Ramos (cell line): ENCODE measurements around the gene CNFN.

Experiments used
- in situ Hi-C: fragments of 300-500 bp; cut with MboI; formaldehyde crosslinking; loops from one replicate; pipeline ENCODE4 v1.14.3; 2022; ENCODE audit warnings: low sequenced_read_pairs; ENCODE audit not compliant: unreplicated experiment

Gene CNFN

GRCh38 chr19:42410371-42410770, 20.3 kb upstream of the CNFN start:
- in situ Hi-C loops: no loop called here

GRCh38 chr19:42409477-42409876, 19.4 kb upstream of the CNFN start:
- in situ Hi-C loops: no loop called here

- in situ Hi-C loops: no loop called here
Measured at GRCh38 chr19:42407816-42408175, 17.7 kb upstream of the CNFN start.

- in situ Hi-C loops: no loop called here
Measured at GRCh38 chr19:42407085-42407815, 17.2 kb upstream of the CNFN start.

DNA sequence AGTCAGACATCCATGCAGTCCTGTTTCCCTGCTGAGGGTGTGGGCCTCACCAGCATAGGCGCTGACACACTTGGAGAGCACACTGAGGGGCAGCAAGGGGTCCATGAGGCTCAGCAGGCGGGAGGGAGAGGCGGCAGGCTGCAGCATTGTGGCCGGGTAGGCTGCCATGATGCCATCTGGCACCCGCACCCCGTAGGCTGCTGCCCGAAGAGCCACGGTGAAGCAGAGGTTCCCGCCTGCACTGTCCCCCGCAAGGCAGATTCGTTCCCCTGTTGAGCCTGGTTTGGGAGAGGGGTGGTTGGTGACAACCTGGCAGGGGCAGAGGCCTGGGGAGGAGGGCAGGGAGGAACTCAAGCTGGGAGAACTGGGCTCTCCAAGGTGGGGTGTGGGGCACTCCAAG, 16.0 kb upstream of the CNFN start:
- in situ Hi-C loops: no loop called here

DNA sequence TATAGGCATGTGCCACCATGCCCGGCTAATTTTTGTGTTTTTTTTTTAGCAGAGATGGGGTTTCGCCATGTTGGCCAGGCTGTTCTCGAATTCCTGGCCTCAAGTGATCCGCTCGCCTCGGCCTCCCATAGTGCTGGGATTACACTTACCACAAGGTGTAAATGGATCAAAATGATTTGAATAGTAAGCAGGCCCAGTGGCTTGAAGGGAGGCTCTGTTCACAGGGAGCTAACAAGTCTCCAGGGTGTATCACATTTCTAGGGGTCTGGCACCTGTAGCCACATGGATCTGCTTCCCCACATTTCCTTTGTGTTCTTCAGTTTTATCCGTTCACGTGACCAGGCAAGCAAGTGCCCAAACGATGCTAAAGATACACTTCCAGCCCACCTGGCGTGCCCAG, 13.5 kb upstream of the CNFN start:
- in situ Hi-C loops: no loop called here

DNA sequence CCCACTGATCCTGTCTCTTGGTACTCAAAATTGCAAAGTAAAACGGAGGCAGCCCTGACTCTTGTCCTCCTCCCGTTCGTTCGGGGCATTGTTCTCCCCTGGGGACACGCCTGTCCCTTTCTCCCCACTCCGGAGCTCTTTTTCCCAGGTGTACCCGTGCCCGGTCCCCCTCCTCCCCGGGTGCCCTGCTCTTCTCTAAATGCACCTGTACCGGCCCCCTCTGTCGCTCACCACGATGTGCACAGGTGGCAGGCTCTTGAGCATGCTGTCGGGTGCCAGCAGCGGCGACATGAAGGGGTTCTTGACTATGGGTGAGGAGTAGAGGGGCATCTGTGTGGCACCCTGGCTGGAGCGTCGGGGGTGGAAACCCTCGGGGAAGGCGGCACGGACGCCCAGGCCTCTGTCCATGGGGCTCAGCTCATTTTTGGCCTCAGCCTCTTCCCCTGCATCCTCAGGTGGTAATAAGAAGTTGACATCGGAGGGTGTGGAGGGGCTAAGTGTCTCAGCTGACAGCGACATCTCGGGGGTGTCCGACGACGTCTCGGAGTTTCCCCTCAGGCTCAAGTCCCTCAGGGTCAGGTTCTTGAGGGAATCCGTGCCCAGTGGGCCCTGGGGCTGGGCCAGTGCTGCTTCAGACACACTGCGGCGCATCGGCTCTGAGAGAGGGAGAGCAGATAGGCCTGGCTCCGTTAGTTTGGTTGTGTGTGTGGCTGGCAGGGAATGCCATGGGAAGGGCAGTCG, 12.4 kb upstream of the CNFN start:
- in situ Hi-C loops: no loop called here

DNA sequence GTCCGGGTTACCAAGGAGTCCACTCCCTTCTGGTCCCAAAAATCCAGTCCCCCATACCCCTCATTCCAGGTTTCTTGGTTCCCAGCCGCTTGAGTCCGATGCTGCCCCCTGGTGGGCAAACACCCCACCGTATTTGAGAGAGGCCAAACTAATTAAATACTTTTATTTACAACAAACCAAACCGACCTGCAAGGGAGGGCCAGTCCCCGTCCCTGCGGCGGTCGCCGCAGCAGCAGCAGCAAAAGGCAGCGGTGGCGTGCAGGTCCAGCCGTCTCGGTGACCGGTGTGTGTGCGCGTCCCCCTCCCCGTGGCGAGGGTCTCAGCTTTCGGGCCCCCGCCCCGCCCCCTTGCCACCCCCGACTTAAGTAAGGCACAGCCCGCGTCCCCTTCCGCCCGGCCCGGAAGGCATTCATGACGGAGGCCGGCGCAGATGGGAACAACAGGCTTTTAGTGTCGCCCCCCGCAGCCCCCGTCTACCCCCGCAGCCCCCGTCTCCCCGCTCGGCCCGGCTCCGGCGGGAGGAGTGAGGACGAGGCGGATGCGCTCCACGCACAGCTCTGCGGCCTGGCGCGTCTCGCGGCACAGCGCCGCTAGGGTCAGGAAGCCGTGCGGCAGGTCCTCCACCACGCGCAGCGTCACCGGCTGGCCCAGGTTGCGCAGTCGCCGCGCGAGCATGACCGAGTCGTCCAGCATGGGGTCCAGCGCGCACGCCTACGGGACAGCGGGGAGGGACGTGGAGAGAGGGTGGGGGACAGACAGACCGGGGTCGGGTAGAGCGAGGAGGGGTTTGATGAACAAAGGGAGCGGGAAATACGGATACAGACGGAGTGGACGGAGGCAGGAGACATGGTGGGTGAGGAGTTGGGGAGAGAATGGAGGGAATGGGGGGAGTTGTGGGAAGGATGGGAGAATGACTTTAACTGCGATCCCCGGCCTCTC, 11.5 kb upstream of the CNFN start:
- in situ Hi-C loops: no loop called here

DNA sequence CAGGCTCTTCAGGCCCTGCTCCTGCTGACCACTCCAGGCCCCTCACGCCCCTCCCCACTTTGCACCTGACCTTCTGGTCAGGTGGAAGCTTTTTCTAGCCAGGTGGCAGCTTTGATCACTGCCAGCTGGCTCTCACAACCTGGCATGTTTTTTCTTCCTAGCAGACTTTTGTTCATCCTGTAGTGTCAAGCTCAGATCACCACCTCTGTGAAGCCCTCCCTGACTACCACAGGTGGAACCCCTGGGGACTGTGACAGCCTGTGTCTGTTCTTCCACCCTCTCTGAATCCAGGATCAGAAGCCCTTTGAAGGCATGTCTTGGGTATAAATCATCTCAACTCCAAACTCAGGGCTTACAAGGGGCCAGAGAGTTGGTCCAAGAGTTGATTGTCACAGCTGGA, 10.3 kb upstream of the CNFN start:
- in situ Hi-C loops: no loop called here

DNA sequence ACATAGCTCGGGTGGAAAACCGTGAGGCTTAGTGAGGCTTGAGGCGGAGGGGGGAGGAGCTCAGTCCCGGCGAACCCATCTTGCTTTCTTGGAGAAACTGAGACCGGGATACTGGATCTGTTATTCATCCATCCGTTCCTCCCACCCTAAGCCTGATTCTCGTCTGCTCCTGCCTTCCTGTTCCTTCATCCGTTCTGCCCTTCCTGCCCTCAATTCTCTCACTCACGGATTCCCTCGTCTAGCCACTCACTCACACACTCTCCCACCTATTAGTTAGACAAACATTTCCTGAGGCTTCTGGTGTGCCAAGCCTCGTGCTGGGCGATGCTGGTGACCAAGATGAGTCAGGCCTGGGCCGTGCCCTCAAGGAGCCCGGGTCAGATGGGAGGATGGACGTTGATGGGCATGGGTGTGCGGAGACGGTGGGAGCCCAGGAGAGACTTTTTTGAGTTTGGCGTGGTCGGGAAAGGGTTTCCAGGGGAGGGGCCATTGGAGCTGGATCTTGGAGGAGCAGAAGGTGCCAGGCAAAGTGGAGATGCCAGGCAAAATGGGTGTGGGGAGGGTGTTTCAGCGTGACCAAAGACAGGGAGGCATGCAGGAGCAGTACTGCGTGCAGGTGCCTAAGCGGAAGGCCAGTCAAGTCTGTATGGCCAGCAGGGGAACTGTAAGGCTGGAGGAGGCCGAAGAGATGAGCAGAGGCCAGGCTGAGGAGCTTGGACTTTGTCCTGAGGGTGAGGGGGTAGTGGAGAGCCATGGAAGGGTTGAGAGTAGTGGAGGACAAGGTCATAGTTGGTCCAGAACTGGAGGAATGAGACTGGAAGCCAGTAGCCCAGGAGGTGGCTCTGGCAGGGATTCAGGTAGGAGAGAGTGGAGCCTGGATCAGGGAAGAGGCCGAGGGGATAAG, 7.4 kb upstream of the CNFN start:
- in situ Hi-C loops: no loop called here

GRCh38 chr19:42396381-42397262, 6.5 kb upstream of the CNFN start:
- in situ Hi-C loops: no loop called here

- in situ Hi-C loops: no loop called here
Measured at GRCh38 chr19:42394751-42395150, 4.7 kb upstream of the CNFN start.

DNA sequence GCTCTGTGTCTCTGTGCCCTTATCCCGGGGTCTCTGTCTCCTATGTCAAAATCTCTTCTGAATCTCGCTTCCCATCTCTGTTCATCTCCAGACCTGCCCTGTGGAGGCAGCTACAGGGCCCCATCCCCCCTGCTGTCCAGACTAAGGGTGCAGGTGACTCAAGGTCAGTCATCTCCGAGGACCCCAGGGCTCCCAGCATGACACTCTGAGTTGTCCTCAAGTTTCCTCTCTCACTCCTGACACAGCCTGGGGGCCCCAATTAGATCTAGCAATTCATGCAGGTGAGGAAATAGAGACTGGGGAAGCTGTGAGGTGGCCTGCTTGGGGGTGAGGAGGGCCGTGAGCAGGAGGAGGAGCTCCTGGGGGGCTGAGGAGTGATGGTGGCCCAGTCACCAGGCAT, 2.1 kb upstream of the CNFN start:
- in situ Hi-C loops: no loop called here

GRCh38 chr19:42388851-42389489, 1.1 kb downstream of the CNFN start:
- in situ Hi-C loops: no loop called here

DNA sequence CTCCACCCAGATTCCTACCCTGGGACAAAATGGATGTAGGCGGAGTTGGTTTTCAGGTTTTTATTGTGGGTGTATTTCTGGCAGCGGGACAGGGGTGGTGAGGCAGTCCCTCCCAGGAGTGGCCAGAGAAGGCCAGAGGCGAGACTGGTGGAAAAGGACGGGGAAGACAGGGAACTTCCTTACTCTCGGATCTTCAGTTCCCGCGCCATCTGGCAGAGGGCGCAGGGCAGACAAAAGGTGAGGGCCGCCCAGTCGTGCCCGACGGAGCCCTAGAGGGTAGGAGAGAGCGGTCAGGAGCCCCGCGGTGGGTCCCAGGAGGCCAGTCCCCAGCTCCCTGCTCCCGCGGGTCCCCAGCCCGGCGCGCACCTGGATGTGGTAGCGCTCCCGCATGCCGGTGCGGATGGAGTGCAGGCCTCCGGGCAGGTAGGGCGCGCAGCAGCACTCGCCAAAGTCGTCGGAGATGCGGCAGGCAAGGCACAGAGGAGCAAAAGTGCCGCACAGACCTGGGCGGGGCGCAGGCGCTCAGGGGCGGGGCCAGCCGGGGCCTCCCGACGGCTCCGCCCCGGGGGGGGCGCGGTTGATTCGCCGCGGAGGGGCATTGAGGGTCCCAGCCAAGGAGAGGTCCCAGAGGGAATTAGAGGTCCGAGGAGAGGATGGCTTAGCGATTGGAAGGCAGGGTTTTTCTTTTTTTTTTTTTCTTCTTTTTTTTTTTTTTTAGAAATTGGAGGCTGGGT, 3.0 kb downstream of the CNFN start:
- in situ Hi-C loops: no loop called here

DNA sequence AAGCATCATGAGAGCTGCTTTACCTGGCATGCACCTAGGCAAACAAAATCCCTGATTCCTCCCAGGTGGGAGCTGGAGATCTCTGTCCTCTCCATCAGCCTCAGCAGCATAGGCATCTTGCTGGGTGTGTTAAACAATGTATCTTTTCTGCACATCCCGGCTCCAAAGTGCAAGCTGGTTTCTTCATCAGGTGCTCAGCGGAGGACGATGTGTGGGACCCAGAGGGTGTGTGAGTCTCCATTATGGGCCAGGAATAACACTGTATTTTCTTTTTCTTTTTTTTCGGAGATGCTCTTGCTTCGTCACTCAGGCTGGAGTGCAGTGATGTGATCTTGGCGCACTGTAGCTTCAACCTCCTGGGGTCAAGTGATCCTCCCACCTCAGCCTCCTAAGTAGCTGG, 9.9 kb downstream of the CNFN start:
- in situ Hi-C loops: no loop called here

DNA sequence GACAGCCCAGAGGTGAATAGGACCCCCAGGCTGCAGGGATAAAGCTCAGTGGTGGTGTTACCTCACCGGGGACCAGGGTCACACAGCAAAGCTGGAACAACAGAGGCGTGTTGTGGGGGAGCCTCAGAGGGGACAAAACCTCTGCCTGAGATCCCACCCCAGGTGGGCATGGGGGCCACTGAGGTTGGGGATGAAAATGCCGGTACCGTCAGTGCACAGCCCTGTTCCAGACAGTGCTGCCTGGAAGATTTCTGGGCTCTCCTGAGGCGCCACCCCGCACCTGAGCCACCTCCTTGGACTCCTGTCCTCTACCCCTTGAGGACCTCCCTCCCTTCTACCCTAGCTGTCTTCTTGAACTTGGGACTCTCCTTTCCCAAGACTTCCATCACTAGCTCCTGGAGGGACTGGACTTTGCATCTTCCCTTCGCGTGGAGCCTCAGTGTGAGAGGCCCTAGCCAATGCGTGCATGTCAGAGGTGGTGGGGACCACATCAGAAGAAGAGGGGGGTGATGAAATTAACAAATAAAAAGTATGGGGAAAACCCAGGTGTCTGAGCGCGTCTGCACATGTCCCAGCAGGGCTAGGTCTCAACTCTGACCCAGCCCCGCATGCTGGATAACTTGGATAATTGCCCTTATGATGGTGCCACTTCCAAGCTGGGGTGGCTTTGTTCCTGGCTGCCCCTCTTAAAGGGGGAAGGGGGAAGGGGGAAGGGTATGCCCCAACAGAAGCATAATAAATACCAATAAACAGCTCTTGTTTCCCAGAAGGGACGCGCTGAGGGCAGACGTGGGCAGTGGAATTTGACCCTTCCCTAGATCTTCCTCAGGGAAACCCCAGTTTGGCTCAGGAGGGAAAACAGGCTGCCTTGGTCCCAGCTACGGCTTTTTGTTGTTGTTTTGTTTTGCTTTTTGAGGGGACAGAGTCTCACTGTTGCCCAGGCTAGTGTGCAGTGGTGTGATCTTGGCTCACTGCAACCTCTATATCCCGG, 11.6 kb downstream of the CNFN start:
- in situ Hi-C loops: no loop called here
